Activated T-helper 17 cell treated with anti-CD3 and anti-CD28 coated beads, Interleukin-2, amount 50 U/mL, for 72 hours (primary cell): ENCODE results near the gene CALD1. TPM values are rescaled to one million over a fixed set of nuclear protein-coding genes. Genes with fewer than 3 reads are reported as not detected.

Experiments used
- ATAC-seq: fragments of 150-1000 bp; cut with Tn5 transposase; replicated peaks from 2 replicates; pipeline ENCODE4 v1.10.0; 2021; ENCODE audit warnings: mild to moderate bottlenecking, moderate library complexity
- H3K27ac Mint-ChIP-seq: one replicate; pipeline ENCODE4 v1.8.0; 2022; ENCODE audit warnings: mixed read lengths
- H3K27me3 Mint-ChIP-seq: one replicate; pipeline ENCODE4 v1.8.0; 2022; ENCODE audit warnings: mixed read lengths
- H3K36me3 Mint-ChIP-seq: one replicate; pipeline ENCODE4 v1.8.0; 2022; ENCODE audit warnings: low read depth, mild to moderate bottlenecking, mixed read lengths
- H3K4me1 Mint-ChIP-seq: one replicate; pipeline ENCODE4 v1.8.0; 2022; ENCODE audit warnings: mixed read lengths
- H3K4me3 Mint-ChIP-seq: one replicate; pipeline ENCODE4 v1.8.0; 2022; ENCODE audit warnings: mild to moderate bottlenecking, mixed read lengths
- H3K9me3 Mint-ChIP-seq: one replicate; pipeline ENCODE4 v1.8.0; 2022; ENCODE audit warnings: mixed read lengths
- total RNA-seq, 2 donors: library from RNA; stranded (reverse); gene quantifications; one replicate each; pipeline ENCODE4 v1.2.3, GENCODE V29; 2022

The CALD1 gene
- total RNA-seq, 2 donors from 2014 or later, result 4.0 to 27.2 TPM

DNA sequence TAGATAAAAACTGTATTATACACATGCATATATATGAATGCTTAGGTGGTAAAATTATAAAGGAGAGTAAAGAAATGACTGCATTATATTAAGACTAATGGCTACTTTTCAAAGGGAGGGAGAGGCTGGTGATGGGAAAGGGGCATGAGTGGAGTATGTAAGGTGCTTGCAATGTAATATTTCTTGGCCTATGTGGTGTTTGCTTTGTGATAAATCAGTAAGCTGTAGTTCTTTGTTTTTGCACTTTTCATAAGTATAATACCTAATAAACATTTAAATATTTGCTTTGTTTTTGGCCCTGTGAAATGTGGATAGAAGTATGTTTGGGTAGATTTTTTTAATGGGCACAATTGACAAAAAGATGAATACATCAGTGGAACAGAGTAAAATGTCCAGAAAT, 232.8 kb downstream of the CALD1 start:
- no peaks in the 10 kb centered on the region for H3K4me1 Mint-ChIP-seq
- H3K36me3 Mint-ChIP-seq, result no peaks in the 10 kb centered on the region
- H3K27me3 Mint-ChIP-seq, result no peaks in the 10 kb centered on the region
- H3K9me3 Mint-ChIP-seq, result no peaks in the 10 kb centered on the region
- H3K4me3 Mint-ChIP-seq, result no peak overlapping the region
- H3K27ac Mint-ChIP-seq, result no peak overlapping the region
- no peak for ATAC-seq

Other genes with a start within 250 kb of the CALD1 start
- gene AKR1B15, start 230.5 kb upstream of the CALD1 start, total RNA-seq, result not detected
- gene BPGM, start 132.8 kb upstream of the CALD1 start, total RNA-seq, result 10 to 100 TPM; 17.2 to 20.7 TPM
- 1 to 10 TPM; 1.8 to 2.3 TPM for gene AGBL3, start 206.9 kb downstream of the CALD1 start, total RNA-seq